WTC11 (cell line): ENCODE results near the gene MASP2. TPM values are rescaled to one million over a fixed set of nuclear protein-coding genes. Genes with fewer than 3 reads are reported as not detected.

Source experiments
- ATAC-seq: fragments of 200-7000 bp; cut with Tn5 transposase; 2 replicates; pipeline ENCODE4 v1.10.0; 2021; ENCODE audit warnings: mild to moderate bottlenecking, moderate library complexity
- CTCF ChIA-PET: fragments of 300-600 bp; sonication (Branson Sonifier 250); formaldehyde crosslinking; loops from one replicate; lab custom pipeline; 2021; ENCODE audit warnings: antibody characterized with exemption; lab: Charles Lee
- POLR2A ChIA-PET: fragments of 350-600 bp; sonication (Branson Sonifier 250); formaldehyde crosslinking; loops from one replicate; lab custom pipeline; 2021; ENCODE audit warnings: antibody characterized with exemption; lab: Charles Lee
- DNase-seq: peaks from one replicate; pipeline ENCODE4 v3.0.0; 2021; ENCODE audit warnings: low spot score
- H3K27ac Mint-ChIP-seq: 2 replicates; pipeline ENCODE4 v1.8.0; 2021; ENCODE audit warnings: mixed read lengths
- H3K27me3 Mint-ChIP-seq: 2 replicates; pipeline ENCODE4 v1.8.0; 2021; ENCODE audit warnings: low read depth, mild to moderate bottlenecking, moderate library complexity, mixed read lengths
- H3K36me3 Mint-ChIP-seq: 2 replicates; pipeline ENCODE4 v1.8.0; 2021; ENCODE audit warnings: mixed read lengths
- H3K4me1 Mint-ChIP-seq: 2 replicates; pipeline ENCODE4 v1.8.0; 2022; ENCODE audit warnings: mixed read lengths
- H3K4me3 Mint-ChIP-seq: 2 replicates; pipeline ENCODE4 v1.8.0; 2021; ENCODE audit warnings: mild to moderate bottlenecking, moderate library complexity, mixed read lengths
- H3K9me3 Mint-ChIP-seq: 2 replicates; pipeline ENCODE4 v1.8.0; 2021; ENCODE audit warnings: mixed read lengths
- ATF2 ChIP-seq: sonication (generic); formaldehyde crosslinking; IDR thresholded peaks from 2 replicates; pipeline ENCODE4 v1.8.1; 2022; ENCODE audit warnings: low read depth, missing genetic modification reagents, borderline replicate concordance
- ATF3 ChIP-seq: sonication (generic); formaldehyde crosslinking; conservative IDR thresholded peaks from 2 replicates; pipeline ENCODE4 v1.8.1; 2022; ENCODE audit warnings: mild to moderate bottlenecking, missing genetic modification reagents
- CREB1 ChIP-seq: sonication (generic); formaldehyde crosslinking; IDR thresholded peaks from 2 replicates; pipeline ENCODE4 v1.8.0; 2023; ENCODE audit warnings: mild to moderate bottlenecking, missing genetic modification reagents
- ELF4 ChIP-seq: sonication (generic); formaldehyde crosslinking; IDR thresholded peaks from 2 replicates; pipeline ENCODE4 v1.8.1; 2022; ENCODE audit warnings: low read depth, mild to moderate bottlenecking, moderate library complexity, missing genetic modification reagents
- ERG ChIP-seq: fragments of 250-450 bp; sonication (Bioruptor Pico); IDR thresholded peaks from 2 replicates; pipeline ENCODE4 v1.8.0; 2021; ENCODE audit warnings: mild to moderate bottlenecking
- GRHL2 ChIP-seq: fragments of 250-450 bp; sonication (Bioruptor Pico); IDR thresholded peaks from 2 replicates; pipeline ENCODE4 v1.8.0; 2022; ENCODE audit warnings: mild to moderate bottlenecking, moderate library complexity; ENCODE audit not compliant: insufficient replicate concordance, severe bottlenecking
- GTF2I ChIP-seq: fragments of 250-450 bp; sonication (Bioruptor Pico); conservative IDR thresholded peaks from 2 replicates; pipeline ENCODE4 v1.4.0; 2021; ENCODE audit warnings: mild to moderate bottlenecking
- IRF1 ChIP-seq: sonication (generic); formaldehyde crosslinking; IDR thresholded peaks from 2 replicates; pipeline ENCODE4 v1.8.0; 2023; ENCODE audit warnings: missing genetic modification reagents
- JAZF1 ChIP-seq: fragments of 250-450 bp; sonication (Bioruptor Pico); IDR thresholded peaks from 2 replicates; pipeline ENCODE4 v1.9.0; 2021; ENCODE audit warnings: moderate library complexity, mild to moderate bottlenecking, inconsistent platforms
- MXD4 ChIP-seq: fragments of 250-450 bp; sonication (Bioruptor Pico); IDR thresholded peaks from 2 replicates; pipeline ENCODE4 v1.8.0; 2021; ENCODE audit warnings: mild to moderate bottlenecking, moderate library complexity, borderline replicate concordance
- NFATC4 ChIP-seq: fragments of 250-450 bp; sonication (Bioruptor Pico); IDR thresholded peaks from 2 replicates; pipeline ENCODE4 v1.9.0; 2021; ENCODE audit warnings: mild to moderate bottlenecking
- NFYB ChIP-seq: sonication (generic); formaldehyde crosslinking; conservative IDR thresholded peaks from 2 replicates; pipeline ENCODE4 v1.8.0; 2022; ENCODE audit warnings: low read depth, missing genetic modification reagents
- NR1H2 ChIP-seq: sonication (generic); formaldehyde crosslinking; IDR thresholded peaks from 2 replicates; pipeline ENCODE4 v1.9.0; 2021; ENCODE audit warnings: mild to moderate bottlenecking, moderate library complexity, missing genetic modification reagents
- RELA ChIP-seq: sonication (generic); formaldehyde crosslinking; IDR thresholded peaks from 2 replicates; pipeline ENCODE4 v1.8.1; 2022; ENCODE audit warnings: missing genetic modification reagents, mild to moderate bottlenecking, borderline replicate concordance
- SP1 ChIP-seq: sonication (generic); formaldehyde crosslinking; conservative IDR thresholded peaks from 2 replicates; pipeline ENCODE4 v1.8.1; 2022; ENCODE audit warnings: missing genetic modification reagents
- STAT6 ChIP-seq: sonication (generic); formaldehyde crosslinking; conservative IDR thresholded peaks from 2 replicates; pipeline ENCODE4 v1.8.1; 2023; ENCODE audit warnings: mild to moderate bottlenecking, low read depth, missing genetic modification reagents, moderate library complexity
- ZBTB43 ChIP-seq: sonication (generic); formaldehyde crosslinking; IDR thresholded peaks from 2 replicates; pipeline ENCODE4 v1.8.1; 2023; ENCODE audit warnings: mild to moderate bottlenecking, missing genetic modification reagents
- ZNF219 ChIP-seq: sonication (generic); formaldehyde crosslinking; IDR thresholded peaks from 2 replicates; pipeline ENCODE4 v1.8.0; 2023; ENCODE audit warnings: missing genetic modification reagents, mild to moderate bottlenecking, borderline replicate concordance
- ZNF232 ChIP-seq: sonication (generic); formaldehyde crosslinking; IDR thresholded peaks from 2 replicates; pipeline ENCODE4 v1.8.0; 2022; ENCODE audit warnings: mild to moderate bottlenecking, missing genetic modification reagents
- ZNF396 ChIP-seq: fragments of 250-450 bp; sonication (Bioruptor Pico); IDR thresholded peaks from 2 replicates; pipeline ENCODE4 v1.8.0; 2021; ENCODE audit warnings: mild to moderate bottlenecking, moderate library complexity, borderline replicate concordance
- total RNA-seq: library from RNA; stranded (reverse); gene quantifications from 3 replicates; pipeline ENCODE4 v1.2.3, GENCODE V29; 2021

MASP2 gene
- total RNA-seq, 1 experiment from 2014 or later, result 0.57 TPM

GRCh38 chr1:11070876-11071275 is 23.8 kb upstream of the MASP2 start:
- no peaks in the 10 kb centered on the region for H3K9me3 Mint-ChIP-seq
- no peak for ATAC-seq
- H3K27me3 Mint-ChIP-seq, result no peaks in the 10 kb centered on the region
- peaks cover 5% of the 10 kb centered on the region for H3K4me1 Mint-ChIP-seq
- TF ChIP-seq CREB1 (CRISPR knock-in tag) (no peak), RELA (CRISPR knock-in tag) (no peak), ATF3 (CRISPR knock-in tag) (no peak), MXD4 (CRISPR knock-in tag) (no peak), ZNF232 (no peak), STAT6 (no peak), ERG (CRISPR knock-in tag) (no peak), NFATC4 (CRISPR knock-in tag) (no peak), ZBTB43 (CRISPR knock-in tag) (no peak), SP1 (CRISPR knock-in tag) (no peak)
- TF ChIP-seq, all 79 proteins: peak for 0
- H3K4me3 Mint-ChIP-seq, result no peak overlapping the region
- peaks cover 81% of the 10 kb centered on the region for H3K36me3 Mint-ChIP-seq
- DNase-seq, result no peak
- ChIA-PET CTCF (interaction anchor here (0.9 to 2.5 kb wide), 2 partner anchors 33 to 171 kb away, joined by 3 to 16 read pairs; no protein-coding TSS in a partner anchor), POLR2A (no interaction called here)
- H3K27ac Mint-ChIP-seq, result no peak overlapping the region

- no peak for ATAC-seq
- Mint-ChIP-seq H3K9me3 (no peaks in the 10 kb centered on the region), H3K27me3 (no peaks in the 10 kb centered on the region), H3K36me3 (peaks cover 76% of the 10 kb centered on the region), H3K4me3 (no peak overlapping the region), H3K4me1 (peaks cover 5% of the 10 kb centered on the region), H3K27ac (no peak overlapping the region)
- POLR2A ChIA-PET, result no interaction called here
- peak; percentile 3 for DNase-seq
- TF ChIP-seq NR1H2 (CRISPR knock-in tag) (no peak), ELF4 (CRISPR knock-in tag) (no peak), GRHL2 (no peak), NFYB (no peak), ZNF219 (CRISPR knock-in tag) (no peak), ZNF396 (CRISPR knock-in tag) (no peak), GTF2I (no peak), IRF1 (no peak), ATF2 (CRISPR knock-in tag) (no peak), JAZF1 (CRISPR knock-in tag) (no peak)
- CTCF ChIA-PET, result interaction anchor here (0.9 to 2.5 kb wide), 1 partner anchor 31 kb away, joined by 5 to 16 read pairs; no protein-coding TSS in a partner anchor
Observed at GRCh38 chr1:11068600-11069473, 21.8 kb upstream of the MASP2 start.
